ENCODE data around the gene LRATD1.

The LRATD1 gene, protein sequence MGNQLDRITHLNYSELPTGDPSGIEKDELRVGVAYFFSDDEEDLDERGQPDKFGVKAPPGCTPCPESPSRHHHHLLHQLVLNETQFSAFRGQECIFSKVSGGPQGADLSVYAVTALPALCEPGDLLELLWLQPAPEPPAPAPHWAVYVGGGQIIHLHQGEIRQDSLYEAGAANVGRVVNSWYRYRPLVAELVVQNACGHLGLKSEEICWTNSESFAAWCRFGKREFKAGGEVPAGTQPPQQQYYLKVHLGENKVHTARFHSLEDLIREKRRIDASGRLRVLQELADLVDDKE

DNA sequence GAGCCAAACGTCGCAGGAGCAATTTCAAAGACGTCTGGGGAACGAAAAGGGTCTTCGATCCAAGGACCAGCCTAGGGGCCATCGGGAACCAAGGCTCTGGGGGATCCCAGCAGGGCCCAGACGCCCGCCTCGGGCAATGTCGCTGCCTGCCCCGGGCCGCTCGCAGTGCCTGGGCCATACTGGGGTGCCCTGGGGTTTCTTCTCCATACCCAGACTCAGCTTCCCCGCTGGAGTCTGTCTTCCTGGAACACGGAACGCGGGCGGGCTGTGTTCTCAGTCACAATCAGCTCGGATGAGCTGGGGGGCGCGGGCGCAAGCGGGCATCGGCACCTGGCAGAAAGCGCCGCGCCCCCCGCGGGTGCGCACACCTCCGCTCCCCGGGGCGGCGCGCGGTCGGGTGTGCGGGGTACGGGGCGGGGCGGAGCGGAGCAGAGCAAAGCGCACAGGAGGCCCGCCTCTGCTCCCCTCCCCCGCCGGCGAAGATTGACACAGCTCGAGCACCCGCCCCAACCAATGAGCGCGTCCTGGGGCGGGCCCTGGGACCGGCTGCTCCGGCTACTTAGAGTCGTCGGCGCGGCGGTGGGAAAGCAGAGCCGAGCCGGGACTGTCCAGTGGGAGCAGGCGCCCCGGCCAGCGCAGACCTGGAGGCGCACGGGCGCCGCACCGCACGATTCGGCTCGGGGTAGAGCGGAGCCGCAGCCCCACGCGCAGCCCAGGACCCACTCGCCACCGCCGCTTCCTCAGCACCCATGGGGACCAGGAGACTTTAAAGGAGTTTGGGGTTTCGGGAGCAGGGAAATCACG, at the start of gene LRATD1:
Gene LRATD1, plus strand, starts transcription at position 585 of the 804 bp plus-strand sequence. CDS start 1,263 bp downstream, outside the sequence.
- Histone ChIP-seq H3K27me3 (ENCODE audit: low read depth, low read length) (no peaks in the 10 kb centered on the region), H3K4me2 (ENCODE audit: low read length) (no peak within 1 kb of the TSS), H3K79me2 (ENCODE audit: low read length) (no peaks in the 10 kb centered on the region), H3K27ac (ENCODE audit: low read length) (no peak within 1 kb of the TSS), H2AFZ (ENCODE audit: low read depth, low read length) (no peak within 1 kb of the TSS), H4K20me1 (ENCODE audit: insufficient read depth, low read length) (no peaks in the 10 kb centered on the region), H3K4me1 (ENCODE audit: low read length) (peaks cover 18% of the 10 kb centered on the region), H3K36me3 (replicated peaks; ENCODE audit: low read depth, low read length) (no peaks in the 10 kb centered on the region), H3K4me3 (ENCODE audit: low read length) (no peak within 1 kb of the TSS), H3K9ac (ENCODE audit: low read length) (no peak within 1 kb of the TSS), H3K9me3 (ENCODE audit: insufficient read depth, low read length) (no peaks in the 10 kb centered on the region)
- TF ChIP-seq EZH2phosphoT487 (IDR thresholded peaks at IDR 0.05; ENCODE audit: low read depth), result no peak
- TF ChIP-seq, protein P1, sequence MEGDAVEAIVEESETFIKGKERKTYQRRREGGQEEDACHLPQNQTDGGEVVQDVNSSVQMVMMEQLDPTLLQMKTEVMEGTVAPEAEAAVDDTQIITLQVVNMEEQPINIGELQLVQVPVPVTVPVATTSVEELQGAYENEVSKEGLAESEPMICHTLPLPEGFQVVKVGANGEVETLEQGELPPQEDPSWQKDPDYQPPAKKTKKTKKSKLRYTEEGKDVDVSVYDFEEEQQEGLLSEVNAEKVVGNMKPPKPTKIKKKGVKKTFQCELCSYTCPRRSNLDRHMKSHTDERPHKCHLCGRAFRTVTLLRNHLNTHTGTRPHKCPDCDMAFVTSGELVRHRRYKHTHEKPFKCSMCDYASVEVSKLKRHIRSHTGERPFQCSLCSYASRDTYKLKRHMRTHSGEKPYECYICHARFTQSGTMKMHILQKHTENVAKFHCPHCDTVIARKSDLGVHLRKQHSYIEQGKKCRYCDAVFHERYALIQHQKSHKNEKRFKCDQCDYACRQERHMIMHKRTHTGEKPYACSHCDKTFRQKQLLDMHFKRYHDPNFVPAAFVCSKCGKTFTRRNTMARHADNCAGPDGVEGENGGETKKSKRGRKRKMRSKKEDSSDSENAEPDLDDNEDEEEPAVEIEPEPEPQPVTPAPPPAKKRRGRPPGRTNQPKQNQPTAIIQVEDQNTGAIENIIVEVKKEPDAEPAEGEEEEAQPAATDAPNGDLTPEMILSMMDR (IDR thresholded peaks at IDR 0.05; ENCODE audit: low read depth, low read length), result no peak

- no peaks in the 10 kb centered on the region for H3K27me3 ChIP-seq (ENCODE audit: low read depth, low read length)
- H2AFZ ChIP-seq (ENCODE audit: low read depth, low read length), result no peak overlapping the region
- TF ChIP-seq, protein P1 (IDR thresholded peaks at IDR 0.05; ENCODE audit: low read depth, low read length), result no peak
- no peak for TF ChIP-seq EZH2phosphoT487 (IDR thresholded peaks at IDR 0.05; ENCODE audit: low read depth)
- H3K9ac ChIP-seq (ENCODE audit: low read length), result no peak overlapping the region
- no peaks in the 10 kb centered on the region for H3K79me2 ChIP-seq (ENCODE audit: low read length)
- H3K4me1 ChIP-seq (ENCODE audit: low read length), result peaks cover 9% of the 10 kb centered on the region
- no peaks in the 10 kb centered on the region for H4K20me1 ChIP-seq (ENCODE audit: insufficient read depth, low read length)
- H3K36me3 ChIP-seq (replicated peaks; ENCODE audit: low read depth, low read length), result no peaks in the 10 kb centered on the region
- no peak overlapping the region for H3K4me2 ChIP-seq (ENCODE audit: low read length)
- H3K9me3 ChIP-seq (ENCODE audit: insufficient read depth, low read length), result no peaks in the 10 kb centered on the region
- no peak overlapping the region for H3K4me3 ChIP-seq (ENCODE audit: low read length)
- no peak overlapping the region for H3K27ac ChIP-seq (ENCODE audit: low read length)
These were observed 49.5 kb upstream of the LRATD1 start for GRCh38 chr2:14583059-14583458.

DNA sequence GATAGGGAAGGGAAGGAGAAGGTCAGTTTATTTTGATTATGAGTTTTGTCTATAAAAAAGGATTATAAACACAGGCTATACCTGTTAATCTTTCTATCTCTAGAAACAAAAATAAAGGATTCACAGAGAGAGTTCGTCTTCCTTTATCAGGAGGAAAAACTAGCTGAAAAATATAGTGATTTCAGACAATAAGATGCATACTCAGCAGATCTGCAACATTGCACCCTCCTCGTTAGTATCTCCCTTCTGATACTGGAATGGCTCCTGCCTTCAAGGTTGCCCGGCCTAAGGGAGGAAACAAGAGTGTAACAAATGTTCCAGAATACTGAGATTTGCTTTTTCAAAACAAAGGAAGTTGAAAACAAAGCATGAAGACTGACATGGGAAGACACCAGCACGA, 48.7 kb upstream of the LRATD1 start:
- TF ChIP-seq EZH2phosphoT487 (IDR thresholded peaks at IDR 0.05; ENCODE audit: low read depth), result no peak
- TF ChIP-seq, protein P1 (IDR thresholded peaks at IDR 0.05; ENCODE audit: low read depth, low read length), result no peak
- H3K79me2 ChIP-seq (ENCODE audit: low read length), result no peaks in the 10 kb centered on the region
- H3K9ac ChIP-seq (ENCODE audit: low read length), result no peak overlapping the region
- no peaks in the 10 kb centered on the region for H4K20me1 ChIP-seq (ENCODE audit: insufficient read depth, low read length)
- H3K4me2 ChIP-seq (ENCODE audit: low read length), result no peak overlapping the region
- H3K4me3 ChIP-seq (ENCODE audit: low read length), result no peak overlapping the region
- no peaks in the 10 kb centered on the region for H3K36me3 ChIP-seq (replicated peaks; ENCODE audit: low read depth, low read length)
- no peaks in the 10 kb centered on the region for H3K9me3 ChIP-seq (ENCODE audit: insufficient read depth, low read length)
- H3K4me1 ChIP-seq (ENCODE audit: low read length), result peaks cover 9% of the 10 kb centered on the region
- no peak overlapping the region for H3K27ac ChIP-seq (ENCODE audit: low read length)
- H2AFZ ChIP-seq (ENCODE audit: low read depth, low read length), result no peak overlapping the region
- no peaks in the 10 kb centered on the region for H3K27me3 ChIP-seq (ENCODE audit: low read depth, low read length)

DNA sequence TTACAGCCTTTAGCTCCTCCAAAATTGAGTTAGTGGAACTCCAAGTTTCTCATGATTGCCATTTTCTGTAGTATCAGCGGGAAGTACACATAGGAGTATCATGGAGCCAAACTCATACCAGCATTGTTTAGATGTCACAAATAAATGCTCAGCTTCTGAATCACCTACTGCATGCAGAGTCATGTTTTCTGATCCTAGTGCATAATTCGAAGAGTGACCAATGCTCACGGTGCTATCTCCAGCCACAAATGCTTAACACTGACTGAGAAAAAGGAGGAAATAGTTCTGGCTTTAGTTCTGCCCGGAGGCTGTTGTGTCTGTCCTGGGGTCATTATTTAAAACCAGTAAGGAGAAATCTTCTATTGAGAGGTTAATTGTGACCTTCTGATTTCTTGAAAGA, 45.4 kb upstream of the LRATD1 start:
- TF ChIP-seq, protein P1 (IDR thresholded peaks at IDR 0.05; ENCODE audit: low read depth, low read length), result no peak
- no peak for TF ChIP-seq EZH2phosphoT487 (IDR thresholded peaks at IDR 0.05; ENCODE audit: low read depth)
- no peak overlapping the region for H3K4me3 ChIP-seq (ENCODE audit: low read length)
- no peak overlapping the region for H3K4me2 ChIP-seq (ENCODE audit: low read length)
- H3K36me3 ChIP-seq (replicated peaks; ENCODE audit: low read depth, low read length), result no peaks in the 10 kb centered on the region
- no peak overlapping the region for H2AFZ ChIP-seq (ENCODE audit: low read depth, low read length)
- no peak overlapping the region for H3K27ac ChIP-seq (ENCODE audit: low read length)
- peaks cover 9% of the 10 kb centered on the region for H3K4me1 ChIP-seq (ENCODE audit: low read length)
- H3K9ac ChIP-seq (ENCODE audit: low read length), result no peak overlapping the region
- no peaks in the 10 kb centered on the region for H3K27me3 ChIP-seq (ENCODE audit: low read depth, low read length)
- no peaks in the 10 kb centered on the region for H4K20me1 ChIP-seq (ENCODE audit: insufficient read depth, low read length)
- H3K9me3 ChIP-seq (ENCODE audit: insufficient read depth, low read length), result no peaks in the 10 kb centered on the region
- no peaks in the 10 kb centered on the region for H3K79me2 ChIP-seq (ENCODE audit: low read length)

Data from OCI-LY3 (cell line).